H1 (cell line): ENCODE results near the gene NPFFR2. TPM values are rescaled to one million over a fixed set of nuclear protein-coding genes. Genes with fewer than 3 reads are reported as not detected.

Experiments
- ATF3 ChIP-seq: IDR thresholded peaks from 2 replicates; pipeline ENCODE4 v1.6.1; 2011; ENCODE audit warnings: low read depth, mild to moderate bottlenecking, low read length; ENCODE audit not compliant: insufficient read depth
- polyA plus RNA-seq, 7 experiments: library from polyadenylated mRNA; depleted of rRNA in 3 of 7; stranded (reverse) in 5 of 7; unstranded in 2 of 7; fragments of >200 nt in 5 of 7; fragments of 200-250 nt in 2 of 7; gene quantifications; 1 replicate in 5 of 7; 2 replicates in 1 of 7; 4 replicates in 1 of 7; pipeline versions ENCODE4 v1.2.1 to v1.2.3, GENCODE V29; 2011 to 2013; ENCODE audit warnings: missing spikeins in 2 of 7, mixed read lengths in 2 of 7
- total RNA-seq: library from RNA; stranded (reverse); fragmentation: NEBNext Ultra II Directional; extraction: Animal tissue kit (Norgen Biotek cat#: 25700); gene quantifications from 2 replicates; pipeline ENCODE4 v1.2.1, GENCODE V29; 2021

The NPFFR2 gene
- total and polyA plus RNA-seq, 2 of the 8 experiments (the other 6 are each of a cell fraction or from before 2014, with no cell fraction given) = 0.26 to 0.53 TPM

- no peak for TF ChIP-seq ATF3
These were observed 162.7 kb downstream of the NPFFR2 start (continued) for GRCh38 chr4:72194453-72194852.

Other genes with a start within 250 kb of the NPFFR2 start
- gene GC, start 247.9 kb upstream of the NPFFR2 start, total RNA-seq = 0.34 TPM in 1 of 2 replicates, not detected in the other
- gene GC, start 247.9 kb upstream of the NPFFR2 start, polyA plus RNA-seq (2011; rRNA removed) = 0.09 and 0.11 TPM in 2 replicates